Neuronal stem cell (in vitro differentiated cells): ENCODE measurements around the gene OTUD4. TPM values are rescaled to one million over a fixed set of nuclear protein-coding genes. Genes with fewer than 3 reads are reported as not detected.

Experiments
- DNase-seq: peaks from one replicate; pipeline ENCODE4 v3.0.0-alpha.2; 2013; ENCODE audit warnings: low spot score
- H2AFZ ChIP-seq: one replicate; pipeline ENCODE4 v1.6.1; 2013; ENCODE audit warnings: mild to moderate bottlenecking, low read length, inconsistent platforms
- H2AK5ac ChIP-seq: 2 replicates; pipeline ENCODE4 v1.6.1; 2013; ENCODE audit warnings: low read depth, mild to moderate bottlenecking, inconsistent platforms, low read length, moderate library complexity, mixed read lengths
- H2BK120ac ChIP-seq: 2 replicates; pipeline ENCODE4 v1.6.1; 2013; ENCODE audit warnings: low read depth, mild to moderate bottlenecking, inconsistent platforms, low read length, moderate library complexity, mixed read lengths
- H2BK12ac ChIP-seq: one replicate; pipeline ENCODE4 v1.6.1; 2013; ENCODE audit warnings: low read length, inconsistent platforms
- H2BK15ac ChIP-seq: 2 replicates; pipeline ENCODE4 v1.6.1; 2013; ENCODE audit warnings: mild to moderate bottlenecking, low read length, inconsistent platforms, mixed read lengths
- H2BK5ac ChIP-seq: one replicate; pipeline ENCODE4 v1.6.1; 2013; ENCODE audit warnings: inconsistent platforms, mild to moderate bottlenecking, low read length, moderate library complexity
- H3K14ac ChIP-seq: one replicate; pipeline ENCODE4 v1.6.1; 2013; ENCODE audit warnings: low read length, inconsistent platforms
- H3K18ac ChIP-seq: 2 replicates; pipeline ENCODE4 v1.6.1; 2013; ENCODE audit warnings: low read length, inconsistent platforms
- H3K23ac ChIP-seq: 2 replicates; pipeline ENCODE4 v1.6.1; 2013; ENCODE audit warnings: low read depth, mild to moderate bottlenecking, mixed read lengths, low read length, inconsistent platforms; ENCODE audit not compliant: poor library complexity
- H3K27ac ChIP-seq: replicated peaks from 3 replicates; pipeline ENCODE4 v1.5.1; 2013; ENCODE audit warnings: low read length, inconsistent platforms
- H3K27me3 ChIP-seq, 3 experiments: 2 replicates each; pipeline ENCODE4 v1.6.1; 2013; ENCODE audit warnings: low read length in 3 of 3, mild to moderate bottlenecking in 2 of 3, inconsistent platforms in 1 of 3, low read depth in 1 of 3, mixed read lengths in 1 of 3, moderate library complexity in 1 of 3; ENCODE audit not compliant: control insufficient read depth in 3 of 3, insufficient read depth in 3 of 3
- H3K36me3 ChIP-seq, 2 donors: replicated peaks in 1 of 2; 2 replicates each; pipeline ENCODE4 v1.6.1; 2013; ENCODE audit warnings: low read length in 2 of 2; ENCODE audit not compliant: control insufficient read depth in 2 of 2, insufficient read depth in 2 of 2
- H3K4ac ChIP-seq: 2 replicates; pipeline ENCODE4 v1.6.1; 2013; ENCODE audit warnings: inconsistent platforms, mild to moderate bottlenecking, low read length, moderate library complexity
- H3K4me1 ChIP-seq, 2 donors: 1 replicate in 1 of 2; 2 replicates in 1 of 2; pipeline ENCODE4 v1.6.1; 2013; ENCODE audit warnings: low read length in 2 of 2, low read depth in 1 of 2; ENCODE audit not compliant: control insufficient read depth in 2 of 2, insufficient read depth in 1 of 2
- H3K4me2 ChIP-seq: one replicate; pipeline ENCODE4 v1.6.1; 2013; ENCODE audit warnings: mild to moderate bottlenecking, low read length, inconsistent platforms; ENCODE audit not compliant: insufficient read depth, poor library complexity, severe bottlenecking
- H3K4me3 ChIP-seq, 2 donors: 2 replicates each; pipeline ENCODE4 v1.5.1; 2013; ENCODE audit warnings: low read length in 2 of 2, mild to moderate bottlenecking in 2 of 2, inconsistent platforms in 1 of 2, moderate library complexity in 1 of 2
- H3K79me1 ChIP-seq: one replicate; pipeline ENCODE4 v1.6.1; 2013; ENCODE audit warnings: low read depth, mild to moderate bottlenecking, inconsistent platforms, low read length, moderate library complexity
- H3K9ac ChIP-seq: one replicate; pipeline ENCODE4 v1.6.1; 2013; ENCODE audit warnings: mild to moderate bottlenecking, low read depth, low read length, inconsistent platforms; ENCODE audit not compliant: poor library complexity
- H3K9me3 ChIP-seq, 2 donors: replicated peaks in 1 of 2; 2 replicates each; pipeline versions ENCODE3 to v1.6.1; 2013; ENCODE audit warnings: low read length in 2 of 2, mild to moderate bottlenecking in 2 of 2, inconsistent platforms in 1 of 2, low read depth in 1 of 2, mixed read lengths in 1 of 2, moderate library complexity in 1 of 2; ENCODE audit not compliant: control insufficient read depth in 2 of 2, insufficient read depth in 1 of 2
- H4K8ac ChIP-seq: one replicate; pipeline ENCODE4 v1.6.1; 2013; ENCODE audit warnings: low read depth, mild to moderate bottlenecking, inconsistent platforms, low read length, moderate library complexity
- H4K91ac ChIP-seq: one replicate; pipeline ENCODE4 v1.6.1; 2013; ENCODE audit warnings: low read length, low read depth, mild to moderate bottlenecking, inconsistent platforms; ENCODE audit not compliant: poor library complexity
- WGBS, 2 donors: extraction: QIAGEN DNeasy Blood & Tissue Kit; methylation state at CpG; one replicate each; pipeline ENCODE4 v1.1.7; 2013; ENCODE audit warnings: missing lambda C conversion rate in 2 of 2, mixed read lengths in 1 of 2; ENCODE audit not compliant: insufficient read length in 2 of 2, insufficient replicate concordance in 1 of 2; ENCODE audit errors: extremely low coverage in 2 of 2; 5-methylcytosine and 5-hydroxymethylcytosine counted together
- small RNA-seq: library from polyadenylated mRNA; stranded (forward); fragments of <200 nt; extraction: miRNeasy Mini kit (QIAGEN cat#:217004); gene quantifications from one replicate; pipeline ENCODE3, GENCODE V24; 2013; ENCODE audit not compliant: insufficient read depth

OTUD4 gene

GRCh38 chr4:145093638-145094037 lies 86.8 kb downstream of the OTUD4 start:
- Histone ChIP-seq H3K9me3 (peaks cover 5 to 18% of the 10 kb centered on the region in 2 donors), H3K4me1 (peaks cover 1 to 3% of the 10 kb centered on the region in 2 donors), H3K27ac (no peak overlapping the region), H3K79me1 (peaks cover 5% of the 10 kb centered on the region), H3K9ac (no peak overlapping the region), H3K23ac (no peak overlapping the region), H2AFZ (no peak overlapping the region), H3K14ac (no peak overlapping the region), H2BK5ac (no peak overlapping the region), H2BK15ac (no peak overlapping the region), H3K4me3 (no peak overlapping the region), H4K91ac (no peak overlapping the region), H3K27me3 (no peaks in the 10 kb centered on the region), H3K4me2 (no peak overlapping the region), H2AK5ac (no peak overlapping the region), H3K36me3 (peaks cover 16 to 80% of the 10 kb centered on the region in 2 donors), H4K8ac (no peak overlapping the region), H3K18ac (no peak overlapping the region), H2BK12ac (no peak overlapping the region), H3K4ac (no peak overlapping the region), H2BK120ac (no peak overlapping the region)
- no peak for DNase-seq
- WGBS, 2 donors = no CpG with 5 or more reads among the region's 2 CpGs

- H3K4ac ChIP-seq = no peak overlapping the region
Observed at GRCh38 chr4:145090380-145090779, 90.0 kb downstream of the OTUD4 start.

GRCh38 chr4:145083891-145084605 lies 96.3 kb downstream of the OTUD4 start:
- no peaks in the 10 kb centered on the region for H3K27me3 ChIP-seq
- H3K4me2 ChIP-seq = no peak overlapping the region
- no peak overlapping the region for H2AFZ ChIP-seq
- H3K4ac ChIP-seq = no peak overlapping the region
- peaks cover 0 to 5% of the 10 kb centered on the region in 2 donors for H3K9me3 ChIP-seq
- no peak overlapping the region for H4K91ac ChIP-seq
- H2BK15ac ChIP-seq = no peak overlapping the region
- no peak overlapping the region for H3K23ac ChIP-seq
- no peak overlapping the region for H2BK12ac ChIP-seq
- H2BK5ac ChIP-seq = no peak overlapping the region
- H2BK120ac ChIP-seq = no peak overlapping the region
- H2AK5ac ChIP-seq = no peak overlapping the region
- no peaks in the 10 kb centered on the region for H3K4me1 ChIP-seq
- H3K27ac ChIP-seq = no peak overlapping the region
- no peak overlapping the region for H3K14ac ChIP-seq
- DNase-seq = no peak
- H3K9ac ChIP-seq = no peak overlapping the region
- H3K18ac ChIP-seq = no peak overlapping the region
- no CpG with 5 or more reads among the region's 1 CpG for WGBS, 2 donors
- peaks cover 4 to 91% of the 10 kb centered on the region in 2 donors for H3K36me3 ChIP-seq
- H4K8ac ChIP-seq = no peak overlapping the region
- H3K79me1 ChIP-seq = peaks cover 2% of the 10 kb centered on the region
- H3K4me3 ChIP-seq = no peak overlapping the region

More at GRCh38 chr4:145090380-145090779, 90.0 kb downstream of the OTUD4 start:
- no peak overlapping the region for H2BK12ac ChIP-seq
- no peak for DNase-seq
- H3K27ac ChIP-seq = no peak overlapping the region
- H2AK5ac ChIP-seq = no peak overlapping the region
- no peak overlapping the region for H3K14ac ChIP-seq
- no CpG with 5 or more reads among the region's 1 CpG for WGBS, 2 donors
- no peak overlapping the region for H2BK15ac ChIP-seq
- no peak overlapping the region for H3K18ac ChIP-seq
- H3K9me3 ChIP-seq = peaks cover 5 to 18% of the 10 kb centered on the region in 2 donors
- H3K27me3 ChIP-seq = no peaks in the 10 kb centered on the region
- no peak overlapping the region for H2AFZ ChIP-seq
- no peak overlapping the region for H3K9ac ChIP-seq
- H3K4me3 ChIP-seq = no peak overlapping the region
- H2BK120ac ChIP-seq = no peak overlapping the region
- H4K91ac ChIP-seq = no peak overlapping the region
- no peaks in the 10 kb centered on the region for H3K4me1 ChIP-seq
- H3K4me2 ChIP-seq = no peak overlapping the region
- H3K23ac ChIP-seq = no peak overlapping the region
- peaks cover 7% of the 10 kb centered on the region for H3K79me1 ChIP-seq
- H4K8ac ChIP-seq = no peak overlapping the region
- no peak overlapping the region for H2BK5ac ChIP-seq
- peaks cover 13 to 94% of the 10 kb centered on the region in 2 donors for H3K36me3 ChIP-seq

Small RNA genes lying within 50 kb of the gene (small RNA-seq; reads per million reads assigned to genes)
- gene RF00019 = not detected
